SIG-M5 treated with dmso at 0.1 percent for 504 hours (cell line): ENCODE results near the gene CD2.

ENCODE experiments used
- DNase-seq: peaks from one replicate; lab custom pipeline; 2025; ENCODE audit not compliant: unreplicated experiment; lab: John Stamatoyannopoulos, UW

The CD2 gene

GRCh38 chr1:116726872-116727820 is 27.1 kb upstream of the CD2 start:
- no peak for DNase-seq

- DNase-seq, result no peak
These were observed 22.8 kb upstream of the CD2 start for GRCh38 chr1:116731439-116731838.

GRCh38 chr1:116732726-116733125 is 21.5 kb upstream of the CD2 start:
- no peak for DNase-seq

- DNase-seq, result no peak
These were observed 20.5 kb upstream of the CD2 start for GRCh38 chr1:116733476-116734365.

GRCh38 chr1:116735246-116735645 is 19.0 kb upstream of the CD2 start:
- DNase-seq, result no peak

DNA sequence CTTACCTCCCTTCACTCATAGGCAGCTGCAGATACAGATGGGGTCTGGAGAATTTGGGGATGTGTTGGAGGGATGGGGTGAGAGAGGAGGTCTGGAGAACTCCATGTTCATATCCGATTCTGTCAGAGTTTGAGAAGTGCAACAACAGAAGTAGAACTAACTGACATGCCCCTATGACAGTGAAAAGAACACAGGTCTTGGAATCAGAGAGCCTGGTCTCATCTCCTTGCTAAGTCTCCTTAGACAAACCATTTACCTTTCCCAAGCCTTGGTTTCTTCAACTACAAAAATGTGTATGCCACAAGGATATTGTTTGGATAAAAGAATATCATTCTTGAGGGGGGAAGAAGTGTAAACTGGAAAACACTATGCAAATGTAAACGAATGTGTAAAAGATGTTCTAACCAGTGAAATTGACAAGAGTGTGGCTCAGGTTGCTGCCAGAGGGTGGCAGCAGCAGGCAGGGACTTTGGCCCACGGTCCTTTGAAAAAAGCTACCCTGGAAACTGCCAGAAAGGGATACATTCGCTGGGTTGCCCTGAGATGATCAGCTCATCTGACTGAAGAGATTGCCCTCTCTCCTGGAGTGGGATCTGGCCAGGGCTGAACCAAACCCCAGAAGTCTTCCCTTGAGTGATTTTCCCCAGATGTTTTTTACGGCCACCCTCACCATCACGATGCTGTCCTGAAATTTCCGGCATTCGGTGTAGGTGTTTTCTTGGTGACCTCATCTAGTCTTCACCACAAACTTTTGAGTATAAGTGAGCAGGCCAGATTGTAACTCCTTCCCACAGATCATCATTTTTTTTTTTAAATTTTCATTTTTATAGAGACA is 17.0 kb upstream of the CD2 start:
- peak; percentile 53 for DNase-seq

DNA sequence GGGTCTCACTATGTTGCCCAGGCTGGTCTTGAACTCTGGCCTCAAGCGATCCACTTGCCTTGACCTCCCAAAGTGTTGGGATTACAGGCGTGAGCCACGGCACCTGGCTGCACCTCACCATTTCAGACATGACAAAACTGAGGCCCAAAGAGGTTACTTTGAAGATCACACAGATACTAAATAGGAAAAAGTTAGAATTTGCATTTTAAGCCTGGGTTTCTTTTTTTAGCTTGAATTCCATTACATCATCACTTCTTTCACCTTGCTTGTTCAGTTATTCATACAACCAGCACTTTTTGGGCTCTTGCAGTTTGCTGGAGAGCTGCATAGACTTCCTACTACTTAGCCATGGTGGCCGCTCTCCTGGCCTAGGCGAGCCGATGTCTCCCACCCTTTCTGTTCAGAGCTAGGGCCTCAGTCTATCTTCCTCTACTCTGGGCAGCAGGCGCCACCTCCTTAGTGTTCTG is 16.3 kb upstream of the CD2 start:
- DNase-seq, result no peak

- no peak for DNase-seq
These were observed 15.4 kb upstream of the CD2 start for GRCh38 chr1:116738673-116739370.

- DNase-seq, result no peak
These were observed 14.7 kb upstream of the CD2 start for GRCh38 chr1:116739371-116740012.

DNA sequence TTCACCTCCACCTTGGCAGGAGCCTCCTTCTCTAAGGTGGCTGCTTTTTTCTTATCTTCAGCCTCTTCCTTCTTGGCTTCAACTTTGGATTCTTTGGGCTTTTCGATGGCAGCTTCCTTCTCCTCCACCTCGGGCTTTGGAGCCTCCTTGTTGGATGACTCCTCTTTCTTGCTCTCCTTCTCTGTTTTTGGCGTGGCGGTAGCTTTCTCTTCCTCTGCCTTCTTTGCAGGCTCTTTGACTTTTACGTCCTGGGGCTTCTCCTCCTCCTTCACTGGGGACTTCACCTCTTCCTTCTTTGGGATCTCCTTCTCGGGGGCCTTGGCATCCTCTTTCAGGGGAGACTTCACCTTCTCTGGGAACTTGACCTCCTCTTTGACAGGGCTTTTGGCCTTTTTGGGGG is 13.9 kb upstream of the CD2 start:
- no peak for DNase-seq

DNA sequence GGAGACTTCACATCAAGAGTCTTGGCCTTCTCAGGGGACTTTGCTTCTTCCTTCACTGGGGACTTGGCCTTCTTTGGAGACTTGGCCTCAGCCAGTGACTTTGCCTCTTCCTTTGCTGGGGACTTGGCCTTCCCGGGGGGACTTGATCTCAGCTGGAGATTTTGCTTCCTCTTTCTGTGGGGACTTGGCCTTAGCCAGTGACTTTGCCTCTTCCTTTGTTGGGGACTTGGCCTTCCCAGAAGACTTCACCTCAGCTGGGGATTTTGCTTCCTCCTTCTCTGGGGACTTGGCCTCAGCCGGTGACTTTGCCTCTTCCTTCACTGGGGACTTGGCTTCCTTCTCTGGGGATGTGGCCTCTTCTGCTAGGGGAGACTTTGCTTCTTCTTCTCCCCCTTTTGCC is 13.5 kb upstream of the CD2 start:
- no peak for DNase-seq

DNA sequence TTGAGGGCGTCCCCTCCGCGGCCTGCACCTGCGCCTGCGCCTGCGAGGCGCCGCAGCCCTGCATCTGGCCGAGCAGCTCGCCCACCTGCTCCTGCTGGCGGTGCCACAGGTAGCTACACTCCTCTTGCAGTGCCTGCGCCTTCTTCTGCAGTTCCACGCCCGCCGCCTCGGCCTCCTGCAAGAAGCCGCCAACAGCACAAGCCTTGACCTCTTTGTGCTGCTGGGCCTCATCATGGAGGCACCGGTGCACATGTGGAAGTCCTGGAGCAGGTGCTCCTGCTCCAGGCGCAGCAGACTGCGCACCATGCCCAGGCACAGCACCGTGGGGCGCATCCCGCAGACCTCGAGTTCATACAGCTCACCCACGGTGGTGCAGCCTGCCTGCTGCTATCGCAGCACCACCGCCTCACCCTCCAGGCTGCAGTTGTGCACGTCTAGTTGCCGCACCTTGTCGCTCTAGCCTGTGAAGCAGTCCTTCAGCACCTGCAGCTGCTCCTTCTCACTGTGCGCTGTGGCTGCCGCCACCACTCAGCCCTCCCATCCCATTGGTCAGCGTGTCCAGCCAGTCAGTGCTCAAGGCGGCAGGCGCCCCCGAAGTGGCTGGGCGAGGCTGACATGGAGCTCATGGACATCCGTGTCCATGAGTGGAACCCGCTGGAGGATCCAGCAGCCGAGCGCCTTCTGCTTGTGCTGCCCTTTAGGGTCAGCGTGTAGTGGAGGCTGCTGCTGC is 12.2 kb upstream of the CD2 start:
- DNase-seq, result no peak

- DNase-seq, result no peak
These were observed 10.7 kb upstream of the CD2 start for GRCh38 chr1:116743535-116743934.

GRCh38 chr1:116748272-116748671 is 6.0 kb upstream of the CD2 start:
- no peak for DNase-seq

GRCh38 chr1:116751146-116751545 is 3.1 kb upstream of the CD2 start:
- DNase-seq, result no peak

DNA sequence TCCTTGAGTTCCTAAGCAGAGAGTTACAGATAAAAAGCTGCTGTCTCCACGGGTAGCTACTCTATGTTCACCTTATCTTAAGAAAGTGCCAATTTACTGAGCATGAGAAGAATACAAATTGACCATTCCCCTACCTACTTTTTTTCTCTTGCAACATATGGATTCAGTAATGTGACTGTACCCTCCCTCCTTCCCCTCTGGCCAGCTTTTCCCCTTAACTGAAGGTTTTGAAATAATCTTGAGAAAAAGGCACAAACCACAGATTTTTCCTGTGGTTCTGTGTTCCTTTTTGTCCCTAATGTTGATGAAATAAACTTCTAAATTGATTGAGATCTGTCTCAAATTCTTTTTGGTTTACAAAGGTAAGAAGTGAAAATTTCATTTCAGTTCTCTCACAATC is 2.6 kb upstream of the CD2 start:
- peak; percentile 61 for DNase-seq

DNA sequence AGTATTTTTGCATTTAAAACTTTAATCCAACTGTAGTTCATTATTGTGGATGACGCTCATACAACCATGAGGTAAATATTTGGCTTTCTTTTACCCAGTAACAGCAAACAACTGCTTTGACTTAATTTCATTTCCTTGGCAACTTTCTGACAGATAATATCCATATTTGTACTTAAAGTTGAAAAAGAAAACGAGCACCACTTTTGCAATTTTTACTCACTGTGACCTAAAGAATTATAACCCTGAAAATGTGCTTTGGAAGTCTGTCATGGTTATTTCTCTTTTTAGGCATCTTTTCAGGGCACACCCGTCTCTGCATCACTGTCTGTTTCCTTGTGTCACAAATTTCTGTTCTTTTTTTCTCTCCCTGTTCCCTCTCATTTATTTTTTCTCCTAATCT is 918 bp upstream of the CD2 start:
- DNase-seq, result no peak

- DNase-seq, result no peak
These were observed 836 bp downstream of the CD2 start for GRCh38 chr1:116755066-116755465.

DNA sequence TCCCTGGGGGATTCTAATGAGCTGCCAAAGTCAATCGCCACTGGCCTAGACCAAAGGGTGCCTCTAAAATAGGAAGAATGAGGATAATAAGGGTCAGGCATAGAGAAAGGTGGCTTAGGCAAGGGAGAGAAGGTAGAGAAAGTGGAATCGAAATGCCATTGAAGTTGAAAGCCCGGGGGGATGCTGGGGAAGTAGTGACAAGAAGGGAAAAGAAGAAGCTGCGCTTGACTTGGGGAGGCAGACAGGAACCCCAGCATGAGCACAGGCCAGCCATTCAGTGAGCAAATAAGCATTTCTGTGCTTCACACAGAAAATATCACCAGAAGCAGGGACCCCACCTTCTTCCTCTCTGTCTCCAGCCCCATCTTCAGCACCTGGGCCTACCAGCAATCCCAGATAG is 1.5 kb downstream of the CD2 start:
- no peak for DNase-seq
